ENCODE results near the gene OR9Q1.
"Not testable (repeated sequence)": the region's sequence is repeated elsewhere in the genome, so short reads cannot be mapped to it uniquely, and the experiment has no call there.

The OR9Q1 gene

DNA sequence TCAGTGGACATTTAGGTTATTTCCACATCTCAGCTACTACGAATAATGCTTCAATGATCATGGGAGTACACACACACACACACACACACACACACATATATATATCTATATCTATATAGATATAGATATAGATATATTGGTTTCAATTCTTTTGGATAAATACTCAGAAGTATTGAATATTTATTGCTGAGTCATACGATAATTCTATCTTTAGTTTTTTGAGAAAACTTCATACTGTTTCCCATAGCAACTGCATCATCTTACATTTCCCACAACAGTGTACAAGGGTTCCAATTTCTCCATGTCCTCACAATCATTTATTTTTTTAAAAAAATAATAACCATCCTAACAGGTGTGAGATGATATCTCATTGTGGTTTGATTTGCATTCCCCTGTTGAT is 172.3 kb downstream of the OR9Q1 start:
- H3K36me3 ChIP-seq (ENCODE audit: insufficient read depth, low read length): no peaks in the 10 kb centered on the region
- no peaks in the 10 kb centered on the region for H3K4me1 ChIP-seq (ENCODE audit: insufficient read depth, low read length)
- 0 out of 2 replicates have a peak, but pooled peaks cover 4% of the 10 kb centered on the region for H3K9me3 ChIP-seq (ENCODE audit: control insufficient read depth, insufficient read depth, low read length)

DNA sequence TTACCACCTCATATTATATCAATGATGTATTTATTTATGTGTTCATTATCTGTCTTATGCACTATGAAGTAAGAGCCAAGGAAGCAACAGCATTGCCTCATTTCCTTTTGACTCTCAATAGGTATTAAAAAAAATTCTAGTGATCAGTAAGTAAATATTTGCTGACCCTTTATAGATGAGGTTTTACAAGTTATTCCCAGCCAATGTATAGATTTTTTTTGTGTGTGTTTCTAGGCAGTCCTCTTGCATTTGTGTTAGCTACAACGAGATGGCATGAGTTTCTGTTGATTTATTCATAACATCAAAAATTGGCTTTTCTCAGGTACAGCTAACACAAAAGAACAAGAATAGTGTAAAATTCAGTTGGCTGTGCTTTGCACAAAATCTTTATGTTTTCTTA is 175.6 kb downstream of the OR9Q1 start:
- H3K36me3 ChIP-seq (ENCODE audit: insufficient read depth, low read length): no peaks in the 10 kb centered on the region
- H3K4me1 ChIP-seq (ENCODE audit: insufficient read depth, low read length): no peaks in the 10 kb centered on the region
- H3K9me3 ChIP-seq (ENCODE audit: control insufficient read depth, insufficient read depth, low read length): 0 out of 2 replicates have a peak, but pooled peaks cover 4% of the 10 kb centered on the region
- no peak overlapping the region for H3K9ac ChIP-seq (ENCODE audit: low read depth, low read length)

More for the DNA sequence above, 172.3 kb downstream of the OR9Q1 start:
- no peak overlapping the region for H3K9ac ChIP-seq (ENCODE audit: low read depth, low read length)

DNA sequence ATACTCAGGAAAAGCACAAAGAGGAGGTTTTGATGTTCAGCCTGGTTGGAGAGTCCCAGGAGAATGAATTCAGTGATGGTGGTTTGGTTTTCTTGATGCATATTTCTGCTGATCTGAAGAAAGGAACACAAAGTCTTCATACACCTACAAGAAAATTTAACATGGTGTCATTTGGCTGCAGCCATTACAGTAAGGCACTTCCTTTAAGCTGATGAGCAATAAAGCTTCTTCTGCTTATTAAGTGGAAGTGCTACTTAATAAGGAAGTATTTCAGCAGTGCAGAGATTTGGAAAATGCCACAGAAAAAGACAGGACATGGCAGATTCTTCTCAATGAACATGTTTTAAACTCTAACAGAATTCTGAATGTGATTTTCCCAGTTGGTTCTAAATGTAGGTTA is 180.4 kb downstream of the OR9Q1 start, which contains the start of gene OR1S2:
OR1S2 (minus strand) TSS at position 101 of the 400 bp plus-strand sequence; CDS start at position 101, 0 bp downstream.
- no peaks in the 10 kb centered on the region for H3K36me3 ChIP-seq (ENCODE audit: insufficient read depth, low read length)
- H3K9me3 ChIP-seq (ENCODE audit: control insufficient read depth, insufficient read depth, low read length): no peaks in the 10 kb centered on the region
- H3K9ac ChIP-seq (ENCODE audit: low read depth, low read length): no peak within 1 kb of the TSS
- H3K4me1 ChIP-seq (ENCODE audit: insufficient read depth, low read length): no peaks in the 10 kb centered on the region

DNA sequence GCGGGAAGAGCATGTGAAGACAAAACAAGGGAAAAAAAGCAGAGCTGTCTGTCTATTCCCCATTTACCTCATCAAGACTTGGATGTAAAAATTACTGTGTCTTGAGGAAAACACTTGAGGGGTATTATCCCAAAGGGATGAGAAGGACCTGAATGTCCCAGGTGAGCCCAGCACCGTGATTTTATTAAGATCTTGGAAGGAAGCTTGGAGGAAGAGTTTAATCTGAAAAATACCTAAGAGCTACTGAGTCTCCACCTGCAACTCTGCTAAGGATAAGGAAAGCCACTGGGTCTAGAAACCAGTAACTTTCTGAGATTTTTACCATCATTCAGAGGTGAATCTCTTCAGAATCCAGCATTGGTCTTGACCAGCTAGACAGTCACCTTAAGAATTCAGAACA is 188.7 kb downstream of the OR9Q1 start, which contains the start of gene OR1S1:
OR1S1 (plus strand) TSS at position 301 of the 400 bp plus-strand sequence.
- not testable (repeated sequence) for H3K9me3 ChIP-seq (ENCODE audit: control insufficient read depth, insufficient read depth, low read length); H3K36me3 ChIP-seq (ENCODE audit: insufficient read depth, low read length); H3K9ac ChIP-seq (ENCODE audit: low read depth, low read length); H3K4me1 ChIP-seq (ENCODE audit: insufficient read depth, low read length)

DNA sequence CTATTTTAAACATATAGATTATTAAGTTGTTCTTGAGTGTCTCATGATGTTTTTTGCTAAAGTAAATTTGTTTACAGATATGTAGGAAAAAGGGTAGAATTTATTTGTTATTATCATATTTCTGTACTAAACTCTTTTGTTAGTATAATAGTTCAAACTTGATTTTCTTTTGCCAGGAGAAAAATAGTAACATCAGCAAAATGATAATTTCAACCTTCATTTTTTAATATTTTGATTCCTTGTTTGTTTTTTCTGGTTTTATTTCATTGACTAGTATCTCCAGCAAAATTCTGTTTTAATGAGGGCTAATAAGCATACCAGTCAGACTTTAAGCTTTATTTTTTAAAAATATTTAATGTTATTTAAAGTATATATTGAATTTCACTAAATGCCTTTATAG is 192.8 kb downstream of the OR9Q1 start:
- Histone ChIP-seq H3K36me3 (ENCODE audit: insufficient read depth, low read length) (no peaks in the 10 kb centered on the region), H3K4me1 (ENCODE audit: insufficient read depth, low read length) (no peaks in the 10 kb centered on the region), H3K9ac (ENCODE audit: low read depth, low read length) (no peak overlapping the region), H3K9me3 (ENCODE audit: control insufficient read depth, insufficient read depth, low read length) (no peaks in the 10 kb centered on the region)

DNA sequence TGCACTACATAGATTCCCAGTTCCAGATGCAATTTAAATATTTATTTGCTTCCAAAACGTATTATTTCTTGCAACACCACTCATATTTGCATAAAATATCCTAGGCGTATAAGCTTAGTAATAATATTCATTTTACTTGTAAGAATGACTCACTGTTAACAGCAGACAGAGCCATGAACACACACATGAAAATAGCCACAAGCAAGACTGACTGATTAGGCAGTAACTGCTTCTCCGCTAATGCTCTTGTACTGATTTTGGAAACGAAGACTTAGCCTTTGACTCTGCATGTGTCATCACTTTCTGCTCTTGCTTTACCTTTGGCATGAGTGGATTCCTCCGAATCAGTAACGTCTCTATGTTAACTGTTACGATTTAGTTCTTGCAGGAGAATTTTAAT is 199.0 kb downstream of the OR9Q1 start:
- H3K36me3 ChIP-seq (ENCODE audit: insufficient read depth, low read length): no peaks in the 10 kb centered on the region
- no peaks in the 10 kb centered on the region for H3K9me3 ChIP-seq (ENCODE audit: control insufficient read depth, insufficient read depth, low read length)
- H3K4me1 ChIP-seq (ENCODE audit: insufficient read depth, low read length): no peaks in the 10 kb centered on the region
- H3K9ac ChIP-seq (ENCODE audit: low read depth, low read length): no peak overlapping the region

DNA sequence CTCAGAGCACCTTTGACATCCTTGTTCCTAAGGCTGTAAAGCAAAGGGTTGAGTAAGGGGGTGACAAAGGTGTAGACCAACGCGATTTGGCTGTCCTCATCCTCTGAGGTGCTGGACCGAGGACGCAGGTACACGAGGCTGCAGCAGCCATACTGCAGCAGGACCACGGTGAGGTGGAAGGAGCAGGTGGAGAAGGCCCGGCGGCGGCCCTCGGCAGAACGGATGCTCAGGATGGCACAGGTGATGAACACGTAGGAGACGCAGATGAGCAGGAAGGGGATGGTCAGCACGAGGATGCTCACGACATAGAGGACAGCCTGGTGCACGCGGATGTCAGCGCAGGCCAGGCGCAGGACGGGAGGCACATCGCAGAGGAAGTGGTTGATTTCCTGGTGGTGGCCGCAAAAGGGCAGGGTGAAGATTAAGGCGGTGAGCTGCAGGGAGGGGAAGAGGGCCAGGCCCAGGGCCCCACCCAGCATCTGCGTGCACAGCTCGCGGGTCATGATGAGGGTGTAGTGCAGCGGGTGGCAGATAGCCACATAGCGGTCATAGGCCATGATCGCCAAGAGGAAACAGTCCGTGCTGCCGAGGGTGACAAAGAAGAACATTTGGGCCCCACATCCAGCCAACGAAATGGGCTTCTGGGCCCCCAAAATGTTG is 204.4 kb downstream of the OR9Q1 start:
- no peak overlapping the region for H3K9ac ChIP-seq (ENCODE audit: low read depth, low read length)
- H3K4me1 ChIP-seq (ENCODE audit: insufficient read depth, low read length): no peaks in the 10 kb centered on the region
- H3K9me3 ChIP-seq (ENCODE audit: control insufficient read depth, insufficient read depth, low read length): no peaks in the 10 kb centered on the region; the same call in 1 of the 2 replicates
- H3K36me3 ChIP-seq (ENCODE audit: insufficient read depth, low read length): no peaks in the 10 kb centered on the region

All from ES-I3 (cell line).